HG03280 (cell line): Measurements from ENCODE around the gene ZNF561.
"Not testable (repeated sequence)": the region's sequence is repeated elsewhere in the genome, so short reads cannot be mapped to it uniquely, and the experiment has no call there.

Source experiments
- ATAC-seq: cut with Tn5 transposase; IDR thresholded peaks from one replicate; pipeline ENCODE4 v1.9.1; 2021; ENCODE audit warnings: mild to moderate bottlenecking, moderate library complexity; ENCODE audit not compliant: unreplicated experiment

ZNF561 gene

DNA sequence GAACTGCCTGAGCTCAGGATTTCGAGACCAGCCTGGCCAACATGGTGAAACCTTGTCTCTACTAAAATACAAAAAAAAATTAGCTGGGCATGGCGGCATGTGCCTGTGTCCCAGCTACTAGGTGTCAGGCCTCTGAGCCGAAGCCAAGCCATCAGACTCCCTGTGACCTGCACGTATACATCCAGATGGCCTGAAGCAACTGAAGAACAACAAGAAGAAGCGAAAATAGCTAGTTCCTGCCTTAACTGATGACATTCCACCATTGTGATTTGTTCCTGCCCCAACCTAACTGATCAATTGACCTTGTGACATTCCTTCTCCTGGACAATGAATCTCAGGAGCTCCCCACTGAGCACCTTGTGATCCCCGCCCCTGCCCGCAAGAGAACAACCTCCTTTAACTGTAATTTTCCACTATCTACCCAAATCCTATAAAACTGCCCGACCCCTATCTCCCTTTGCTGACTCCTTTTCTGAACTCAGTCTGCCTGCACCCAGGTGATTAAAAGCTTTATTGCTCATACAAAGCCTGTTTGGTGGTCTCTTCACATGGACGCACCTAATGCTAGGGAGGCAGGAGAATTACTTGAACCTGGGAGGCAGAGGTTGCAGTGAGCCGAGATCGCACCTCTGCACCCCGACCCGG is 38.8 kb downstream of the ZNF561 start:
- not testable (repeated sequence) for ATAC-seq

DNA sequence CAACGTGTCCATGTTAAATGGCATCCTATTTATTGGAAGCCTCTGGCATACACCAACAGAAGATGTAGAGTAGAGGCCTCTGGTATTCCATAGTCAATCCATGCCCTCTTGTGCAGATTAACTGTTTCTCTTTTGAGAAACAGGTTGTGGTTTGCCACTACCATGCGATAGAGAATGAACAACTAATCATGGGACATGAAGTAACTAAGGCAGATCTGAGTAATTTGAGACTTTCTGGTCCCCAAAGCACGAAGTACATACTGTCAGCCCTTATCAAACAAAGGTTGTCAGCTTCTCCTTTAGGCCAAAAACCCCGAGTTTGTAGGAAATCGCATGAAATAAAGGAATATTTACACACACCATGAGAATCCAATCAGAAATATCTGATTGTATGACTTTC is 40.3 kb downstream of the ZNF561 start:
- no peak for ATAC-seq

DNA sequence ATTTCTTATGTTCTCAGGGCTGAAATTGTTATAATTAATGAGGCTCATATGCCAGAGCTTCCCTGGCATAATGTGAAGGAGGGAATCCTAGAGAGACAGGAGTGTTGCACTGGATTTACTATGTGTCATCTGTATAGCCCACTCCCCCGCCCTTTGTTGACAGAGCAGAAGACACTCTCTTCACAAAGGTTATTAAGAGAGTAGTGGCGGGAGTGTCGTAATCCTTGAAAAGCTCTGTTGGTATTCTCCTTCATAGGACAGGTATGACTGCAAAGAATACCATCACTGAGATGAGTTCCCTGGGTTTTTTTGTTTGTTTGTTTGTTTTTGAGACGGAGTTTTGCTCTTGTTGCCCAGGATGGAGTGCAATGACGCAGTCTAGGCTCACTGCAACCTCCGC is 50.8 kb downstream of the ZNF561 start:
- no peak for ATAC-seq

DNA sequence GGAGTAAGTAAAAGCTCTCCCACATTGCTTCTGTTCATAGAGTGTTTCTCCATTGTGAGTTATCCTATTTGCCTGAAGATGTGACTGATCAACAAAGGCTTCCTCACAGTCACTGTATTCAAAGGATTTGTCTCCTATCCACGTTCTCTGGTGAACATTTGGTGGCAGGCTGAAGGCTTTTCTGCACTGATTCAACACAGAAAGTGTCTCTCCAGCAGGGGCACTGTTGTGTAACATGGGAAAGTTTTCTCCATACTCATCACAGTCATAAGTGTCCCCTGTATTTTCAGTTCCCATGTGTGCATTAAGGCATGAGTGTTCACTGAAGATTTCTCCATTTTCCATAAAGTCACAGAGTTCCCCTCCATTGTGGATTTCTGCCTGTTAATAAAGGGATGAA is 54.3 kb downstream of the ZNF561 start:
- no peak for ATAC-seq

DNA sequence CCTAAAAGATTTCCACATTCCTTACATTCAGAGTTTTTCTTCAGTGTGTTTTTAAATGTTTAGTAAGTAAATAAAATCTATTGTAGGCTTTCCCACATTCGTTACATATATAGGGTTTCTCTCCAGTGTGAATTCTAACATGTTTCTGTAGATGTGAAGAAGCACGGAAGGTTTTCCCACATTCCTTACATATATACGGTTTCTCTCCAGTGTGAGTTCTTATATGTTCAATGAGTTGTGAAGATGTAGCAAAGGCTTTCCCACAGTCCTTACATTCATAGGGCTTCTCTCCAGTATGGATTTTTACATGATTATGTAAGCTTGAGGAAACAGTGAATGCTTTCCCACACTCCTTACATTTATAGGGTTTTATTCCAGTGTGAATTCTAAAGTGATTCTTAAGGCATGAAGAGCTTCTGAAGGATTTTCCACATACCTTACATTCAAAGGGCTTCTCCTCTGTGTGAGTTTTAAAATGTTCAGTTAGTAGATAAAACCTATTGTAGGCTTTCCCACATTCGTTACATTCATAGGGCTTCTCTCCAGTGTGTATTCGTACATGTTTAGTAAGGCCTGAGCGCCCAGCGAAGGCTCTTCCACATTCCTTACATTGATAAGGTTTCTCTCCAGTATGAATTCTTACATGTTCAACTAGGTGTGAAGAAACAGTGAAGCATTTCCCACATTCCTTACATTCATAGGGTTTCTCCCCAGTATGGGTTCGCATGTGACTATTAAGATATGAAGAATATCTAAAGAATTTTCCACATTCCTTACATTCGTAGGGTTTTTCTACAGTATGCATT is 54.9 kb downstream of the ZNF561 start:
- ATAC-seq = no peak
